ENCODE results near the gene LRRC63.

LRRC63 gene

DNA sequence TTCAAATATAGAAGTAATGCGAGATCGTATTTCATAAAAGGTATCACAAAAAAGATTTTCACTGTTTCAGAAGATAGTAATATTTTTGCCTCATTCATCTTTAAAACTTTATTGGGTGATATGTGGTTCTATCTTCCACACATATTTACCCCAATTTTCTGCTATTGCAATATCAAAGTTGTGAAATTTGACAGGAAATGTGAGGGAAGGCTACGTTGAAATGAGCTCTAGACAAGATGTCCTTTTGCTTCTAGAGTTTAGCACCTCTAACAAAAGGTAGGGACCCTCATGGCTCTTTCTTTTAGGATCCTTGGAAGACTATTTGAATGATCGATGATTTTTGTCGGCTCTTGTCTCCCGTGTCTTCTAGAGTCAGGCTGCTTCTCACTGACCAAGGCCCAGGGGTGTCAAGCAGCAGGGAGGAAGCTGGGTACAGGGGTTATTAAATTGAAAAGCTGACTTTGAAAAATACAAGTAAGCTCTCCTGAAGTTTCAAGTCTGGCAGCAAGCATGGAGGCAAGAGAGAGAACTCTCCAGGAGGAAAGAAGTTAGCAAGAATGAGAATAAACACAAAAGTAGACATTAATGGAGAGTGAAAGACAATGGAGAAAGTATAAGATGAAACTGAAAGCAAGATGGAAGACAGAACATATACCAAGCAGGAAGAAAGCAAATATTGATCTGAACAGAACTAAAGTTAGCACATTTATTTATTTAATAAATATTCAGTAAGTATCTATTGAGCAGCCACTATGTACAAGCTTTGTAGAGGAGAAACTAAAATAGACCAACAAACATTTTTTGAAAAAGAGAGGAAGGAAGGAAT lies 101.9 kb downstream of the LRRC63 start:
- Histone ChIP-seq H3K4me2 (ENCODE audit: insufficient read depth, low read length) (no peak overlapping the region), H3K79me2 (ENCODE audit: insufficient read depth, low read length) (no peaks in the 10 kb centered on the region), H3K36me3 (ENCODE audit: insufficient read depth, low read length) (peaks cover 4% of the 10 kb centered on the region; the same call in 1 of the 2 replicates), H3K27ac (ENCODE audit: low read length) (peak overlapping the region; percentile 42; the same call in 1 of the 2 replicates), H3K9me3 (ENCODE audit: insufficient read depth, low read length, severe bottlenecking) (peaks cover 6% of the 10 kb centered on the region), H3K4me1 (ENCODE audit: insufficient read depth, low read length) (peaks cover 5% of the 10 kb centered on the region; the same call in 1 of the 2 replicates), H3K4me3 (ENCODE audit: low read depth in 1 of 2, low read length in 2 of 2) (no peak overlapping the region), H3K27me3 (ENCODE audit: insufficient read depth, low read length, poor library complexity) (no peaks in the 10 kb centered on the region), H2AFZ (ENCODE audit: low read depth, low read length) (peak overlapping the region; percentile 50), H3K9ac (ENCODE audit: low read depth, low read length) (no peak overlapping the region), H4K20me1 (ENCODE audit: insufficient read depth, low read length) (no peaks in the 10 kb centered on the region)
- ATAC-seq (ENCODE audit: insufficient read depth, low read depth) (no peak), DNase-seq (no peak)
- TF ChIP-seq, protein P1, sequence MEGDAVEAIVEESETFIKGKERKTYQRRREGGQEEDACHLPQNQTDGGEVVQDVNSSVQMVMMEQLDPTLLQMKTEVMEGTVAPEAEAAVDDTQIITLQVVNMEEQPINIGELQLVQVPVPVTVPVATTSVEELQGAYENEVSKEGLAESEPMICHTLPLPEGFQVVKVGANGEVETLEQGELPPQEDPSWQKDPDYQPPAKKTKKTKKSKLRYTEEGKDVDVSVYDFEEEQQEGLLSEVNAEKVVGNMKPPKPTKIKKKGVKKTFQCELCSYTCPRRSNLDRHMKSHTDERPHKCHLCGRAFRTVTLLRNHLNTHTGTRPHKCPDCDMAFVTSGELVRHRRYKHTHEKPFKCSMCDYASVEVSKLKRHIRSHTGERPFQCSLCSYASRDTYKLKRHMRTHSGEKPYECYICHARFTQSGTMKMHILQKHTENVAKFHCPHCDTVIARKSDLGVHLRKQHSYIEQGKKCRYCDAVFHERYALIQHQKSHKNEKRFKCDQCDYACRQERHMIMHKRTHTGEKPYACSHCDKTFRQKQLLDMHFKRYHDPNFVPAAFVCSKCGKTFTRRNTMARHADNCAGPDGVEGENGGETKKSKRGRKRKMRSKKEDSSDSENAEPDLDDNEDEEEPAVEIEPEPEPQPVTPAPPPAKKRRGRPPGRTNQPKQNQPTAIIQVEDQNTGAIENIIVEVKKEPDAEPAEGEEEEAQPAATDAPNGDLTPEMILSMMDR (IDR thresholded peaks at IDR 0.05; ENCODE audit: borderline replicate concordance, extremely low read depth, low read length, poor library complexity, severe bottlenecking): no peak
- no peak for TF ChIP-seq EZH2 (IDR thresholded peaks at IDR 0.05; ENCODE audit: borderline replicate concordance, low read depth, low read length, severe bottlenecking)

DNA sequence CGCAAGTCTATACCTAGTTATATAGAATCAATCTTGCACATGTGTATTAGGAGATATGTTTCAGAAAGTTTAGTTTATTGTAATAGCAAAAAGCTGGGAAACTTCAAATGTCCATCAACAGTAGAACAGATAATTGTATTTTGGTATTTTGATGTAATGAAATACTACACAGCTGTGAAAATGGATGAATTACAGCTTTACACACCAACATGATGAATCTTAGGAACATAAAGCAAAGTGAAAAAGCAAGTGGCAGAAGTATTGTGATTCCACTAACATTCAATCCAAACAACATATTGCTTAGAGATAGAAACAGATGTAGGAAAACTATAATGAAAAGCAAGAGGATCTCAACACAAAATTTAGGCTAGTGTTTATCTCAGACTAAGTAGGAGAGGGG lies 102.9 kb downstream of the LRRC63 start:
- no peak overlapping the region for H2AFZ ChIP-seq (ENCODE audit: low read depth, low read length)
- H3K9me3 ChIP-seq (ENCODE audit: insufficient read depth, low read length, severe bottlenecking): peaks cover 6% of the 10 kb centered on the region
- H3K27ac ChIP-seq (ENCODE audit: low read length): no peak overlapping the region
- H3K79me2 ChIP-seq (ENCODE audit: insufficient read depth, low read length): no peaks in the 10 kb centered on the region
- DNase-seq: no peak
- no peaks in the 10 kb centered on the region for H3K27me3 ChIP-seq (ENCODE audit: insufficient read depth, low read length, poor library complexity)
- TF ChIP-seq, protein P1 (IDR thresholded peaks at IDR 0.05; ENCODE audit: borderline replicate concordance, extremely low read depth, low read length, poor library complexity, severe bottlenecking): no peak
- no peak for TF ChIP-seq EZH2 (IDR thresholded peaks at IDR 0.05; ENCODE audit: borderline replicate concordance, low read depth, low read length, severe bottlenecking)
- peaks cover 6% of the 10 kb centered on the region; the same call in 1 of the 2 replicates for H3K4me1 ChIP-seq (ENCODE audit: insufficient read depth, low read length)
- no peak overlapping the region for H3K4me2 ChIP-seq (ENCODE audit: insufficient read depth, low read length)
- no peaks in the 10 kb centered on the region for H4K20me1 ChIP-seq (ENCODE audit: insufficient read depth, low read length)
- H3K4me3 ChIP-seq (ENCODE audit: low read depth in 1 of 2, low read length in 2 of 2): no peak overlapping the region
- no peak overlapping the region for H3K9ac ChIP-seq (ENCODE audit: low read depth, low read length)
- H3K36me3 ChIP-seq (ENCODE audit: insufficient read depth, low read length): peaks cover 4% of the 10 kb centered on the region; the same call in 1 of the 2 replicates
- ATAC-seq (ENCODE audit: insufficient read depth, low read depth): no peak

DNA sequence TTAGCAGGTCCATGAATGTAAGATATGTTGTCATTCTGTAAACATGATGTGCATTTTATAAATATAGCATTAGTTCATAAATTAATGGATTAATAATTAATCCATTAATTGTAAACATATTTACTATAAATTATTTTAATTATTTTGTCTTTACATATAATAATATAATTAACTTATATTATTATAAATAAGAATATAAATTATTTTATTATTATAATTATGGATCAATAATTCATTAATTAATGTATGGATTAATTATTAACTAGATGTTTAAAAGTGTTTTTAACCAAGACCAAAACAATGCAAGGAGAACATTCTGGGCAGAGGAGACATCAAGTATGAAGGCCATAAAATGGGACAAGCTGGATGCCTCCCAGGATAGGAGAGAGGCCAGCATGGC lies 103.3 kb downstream of the LRRC63 start:
- Histone ChIP-seq H3K4me3 (ENCODE audit: low read depth in 1 of 2, low read length in 2 of 2) (no peak overlapping the region), H2AFZ (ENCODE audit: low read depth, low read length) (no peak overlapping the region), H3K79me2 (ENCODE audit: insufficient read depth, low read length) (no peaks in the 10 kb centered on the region), H3K36me3 (ENCODE audit: insufficient read depth, low read length) (peaks cover 4% of the 10 kb centered on the region; the same call in 1 of the 2 replicates), H3K9ac (ENCODE audit: low read depth, low read length) (no peak overlapping the region), H3K27me3 (ENCODE audit: insufficient read depth, low read length, poor library complexity) (no peaks in the 10 kb centered on the region), H3K4me1 (ENCODE audit: insufficient read depth, low read length) (peaks cover 7% of the 10 kb centered on the region; the same call in 1 of the 2 replicates), H3K9me3 (ENCODE audit: insufficient read depth, low read length, severe bottlenecking) (peaks cover 2% of the 10 kb centered on the region), H3K4me2 (ENCODE audit: insufficient read depth, low read length) (no peak overlapping the region), H4K20me1 (ENCODE audit: insufficient read depth, low read length) (no peaks in the 10 kb centered on the region), H3K27ac (ENCODE audit: low read length) (no peak overlapping the region; the same call in 1 of the 2 replicates)
- ATAC-seq (ENCODE audit: insufficient read depth, low read depth) (no peak; the same call in 2 of the 3 replicates), DNase-seq (no peak)
- TF ChIP-seq, protein P1 (IDR thresholded peaks at IDR 0.05; ENCODE audit: borderline replicate concordance, extremely low read depth, low read length, poor library complexity, severe bottlenecking): no peak
- TF ChIP-seq EZH2 (IDR thresholded peaks at IDR 0.05; ENCODE audit: borderline replicate concordance, low read depth, low read length, severe bottlenecking): no peak
